Measurements from ENCODE around the gene KCTD3. TPM values are rescaled to one million over a fixed set of nuclear protein-coding genes. Genes with fewer than 3 reads are reported as not detected.

The KCTD3 gene
- total and polyA plus RNA-seq, 2 donors (not counting 3 experiments of a cell fraction or from before 2014, with no cell fraction given), result 19.1 to 28.3 TPM

DNA sequence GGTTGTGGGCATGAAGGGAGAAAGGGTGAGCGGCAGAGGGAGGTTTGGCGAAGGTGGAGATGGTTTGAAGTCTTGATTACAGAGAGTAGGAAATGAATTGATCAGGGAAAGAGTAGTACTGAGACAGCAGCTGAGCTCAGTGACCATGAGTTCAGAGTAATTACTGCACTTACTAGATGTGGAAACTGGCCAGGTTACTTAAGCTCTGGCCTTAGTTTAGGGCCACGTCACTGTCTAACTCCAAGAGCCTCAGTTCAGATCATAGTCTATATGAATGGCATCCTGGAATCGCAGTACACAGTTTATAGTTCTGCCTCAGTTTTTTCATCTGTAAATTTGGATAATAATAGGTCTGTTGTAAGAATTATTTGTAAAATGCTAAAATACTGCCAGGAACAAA, 78.1 kb downstream of the KCTD3 start:
- BruUV-seq (replicated peaks), result no TSS peak
- POLR2A ChIA-PET, result no interaction called here

DNA sequence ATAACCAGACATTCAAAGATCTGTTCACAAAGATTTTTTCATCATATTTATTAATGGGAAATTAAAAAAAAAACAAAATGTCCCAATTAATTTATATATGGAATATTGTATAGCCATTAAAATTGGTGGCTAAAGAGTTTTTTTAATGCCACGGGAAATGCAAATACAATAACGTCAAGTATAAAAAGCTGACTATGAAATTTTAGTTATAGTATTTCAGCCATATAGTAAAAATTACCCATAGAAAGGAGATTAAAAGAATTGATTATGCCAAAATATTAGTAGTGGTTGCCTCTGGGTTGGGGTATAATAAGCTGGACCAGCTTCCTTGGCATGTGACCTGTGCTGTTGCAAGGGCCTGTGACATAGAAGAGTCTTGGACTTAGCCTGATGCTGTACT, 78.8 kb downstream of the KCTD3 start:
- no peaks in the 10 kb centered on the region for H3K27me3 ChIP-seq (ENCODE audit: control insufficient read depth in 2 of 2, insufficient read depth in 2 of 2, low read length in 2 of 2)
- H2AFZ ChIP-seq (ENCODE audit: low read depth, low read length), result no peak overlapping the region
- no peaks in the 10 kb centered on the region for H3K9me1 ChIP-seq (replicated peaks; ENCODE audit: control insufficient read depth, extremely low read depth, insufficient read depth, low read length)
- no peak overlapping the region for H3K4me2 ChIP-seq (ENCODE audit: insufficient read depth, low read length)
- intact Hi-C loops (cut with micrococcal nuclease), result no loop called here
- no peaks in the 10 kb centered on the region for H3K36me3 ChIP-seq (ENCODE audit: control insufficient read depth in 2 of 2, extremely low read depth in 1 of 2, insufficient read depth in 2 of 2, low read length in 2 of 2)
- CTCF ChIA-PET, result no interaction called here
- dilution Hi-C loops (cut with MboI; ENCODE audit: extremely low pct_ligation_motif_present, low sequenced_read_pairs), result no loop called here
- H3K79me2 ChIP-seq (ENCODE audit: control insufficient read depth, insufficient read depth, low read length), result no peaks in the 10 kb centered on the region
- H3K4me3 ChIP-seq (replicated peaks in 1 of 3; ENCODE audit: insufficient read depth in 1 of 3, low read depth in 1 of 3, low read length in 3 of 3), result no peak overlapping the region
- H4K20me1 ChIP-seq (replicated peaks; ENCODE audit: control insufficient read depth, extremely low read depth, insufficient read depth, low read length), result no peaks in the 10 kb centered on the region
- POLR2A ChIA-PET, result no interaction called here
- no peak overlapping the region for H3K27ac ChIP-seq (ENCODE audit: insufficient read depth, low read depth, low read length)
- DNase-seq (ENCODE audit: low read depth, low spot score), result no peak
- H3K9me3 ChIP-seq (replicated peaks; ENCODE audit: control insufficient read depth, insufficient read depth, low read length), result no peaks in the 10 kb centered on the region
- no TSS peak for BruUV-seq (replicated peaks)
- H3K4me1 ChIP-seq (ENCODE audit: control insufficient read depth, extremely low read depth, insufficient read depth, low read length), result no peaks in the 10 kb centered on the region
- H3K9ac ChIP-seq (replicated peaks; ENCODE audit: extremely low read depth, insufficient read depth, low read length), result no peak overlapping the region
- FAIRE-seq, result no peak
- no peak for TF ChIP-seq MYC (IDR thresholded peaks at IDR 0.05; ENCODE audit: low read depth, low read length)
- TF ChIP-seq, protein P1, sequence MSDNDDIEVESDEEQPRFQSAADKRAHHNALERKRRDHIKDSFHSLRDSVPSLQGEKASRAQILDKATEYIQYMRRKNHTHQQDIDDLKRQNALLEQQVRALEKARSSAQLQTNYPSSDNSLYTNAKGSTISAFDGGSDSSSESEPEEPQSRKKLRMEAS (IDR thresholded peaks at IDR 0.05; ENCODE audit: insufficient read depth, insufficient read length), result no peak

More for the DNA sequence above, 78.1 kb downstream of the KCTD3 start:
- no peak for TF ChIP-seq GATA2 (IDR thresholded peaks at IDR 0.05; ENCODE audit: insufficient read depth, insufficient read length, low read depth, low read length)
- TF ChIP-seq, protein P1 (IDR thresholded peaks at IDR 0.05; ENCODE audit: insufficient read depth, insufficient read length), result no peak
- TF ChIP-seq, protein P2, sequence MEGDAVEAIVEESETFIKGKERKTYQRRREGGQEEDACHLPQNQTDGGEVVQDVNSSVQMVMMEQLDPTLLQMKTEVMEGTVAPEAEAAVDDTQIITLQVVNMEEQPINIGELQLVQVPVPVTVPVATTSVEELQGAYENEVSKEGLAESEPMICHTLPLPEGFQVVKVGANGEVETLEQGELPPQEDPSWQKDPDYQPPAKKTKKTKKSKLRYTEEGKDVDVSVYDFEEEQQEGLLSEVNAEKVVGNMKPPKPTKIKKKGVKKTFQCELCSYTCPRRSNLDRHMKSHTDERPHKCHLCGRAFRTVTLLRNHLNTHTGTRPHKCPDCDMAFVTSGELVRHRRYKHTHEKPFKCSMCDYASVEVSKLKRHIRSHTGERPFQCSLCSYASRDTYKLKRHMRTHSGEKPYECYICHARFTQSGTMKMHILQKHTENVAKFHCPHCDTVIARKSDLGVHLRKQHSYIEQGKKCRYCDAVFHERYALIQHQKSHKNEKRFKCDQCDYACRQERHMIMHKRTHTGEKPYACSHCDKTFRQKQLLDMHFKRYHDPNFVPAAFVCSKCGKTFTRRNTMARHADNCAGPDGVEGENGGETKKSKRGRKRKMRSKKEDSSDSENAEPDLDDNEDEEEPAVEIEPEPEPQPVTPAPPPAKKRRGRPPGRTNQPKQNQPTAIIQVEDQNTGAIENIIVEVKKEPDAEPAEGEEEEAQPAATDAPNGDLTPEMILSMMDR (IDR thresholded peaks at IDR 0.05; ENCODE audit: extremely low read depth in 1 of 2, insufficient read depth in 1 of 2, low read depth in 1 of 2, low read length in 2 of 2), result no peak
- no peak for TF ChIP-seq POLR2AphosphoS5 (IDR thresholded peaks at IDR 0.05; ENCODE audit: insufficient read depth, low read depth, low read length)
- TF ChIP-seq POLR2A (IDR thresholded peaks at IDR 0.05; ENCODE audit: low read depth, low read length), result no peak
- no peak for DNase-seq (ENCODE audit: low read depth, low spot score)
- Histone ChIP-seq H3K4me1 (ENCODE audit: control insufficient read depth, extremely low read depth, insufficient read depth, low read length) (no peaks in the 10 kb centered on the region), H3K9me1 (replicated peaks; ENCODE audit: control insufficient read depth, extremely low read depth, insufficient read depth, low read length) (no peaks in the 10 kb centered on the region), H3K27me3 (ENCODE audit: control insufficient read depth in 2 of 2, insufficient read depth in 2 of 2, low read length in 2 of 2) (no peaks in the 10 kb centered on the region), H3K27ac (ENCODE audit: insufficient read depth, low read depth, low read length) (no peak overlapping the region), H3K9ac (replicated peaks; ENCODE audit: extremely low read depth, insufficient read depth, low read length) (no peak overlapping the region), H3K4me2 (ENCODE audit: insufficient read depth, low read length) (no peak overlapping the region), H3K9me3 (replicated peaks; ENCODE audit: control insufficient read depth, insufficient read depth, low read length) (no peaks in the 10 kb centered on the region), H3K36me3 (ENCODE audit: control insufficient read depth in 2 of 2, extremely low read depth in 1 of 2, insufficient read depth in 2 of 2, low read length in 2 of 2) (no peaks in the 10 kb centered on the region), H3K4me3 (replicated peaks in 1 of 3; ENCODE audit: insufficient read depth in 1 of 3, low read depth in 1 of 3, low read length in 3 of 3) (no peak overlapping the region), H4K20me1 (replicated peaks; ENCODE audit: control insufficient read depth, extremely low read depth, insufficient read depth, low read length) (no peaks in the 10 kb centered on the region), H3K79me2 (ENCODE audit: control insufficient read depth, insufficient read depth, low read length) (no peaks in the 10 kb centered on the region), H2AFZ (ENCODE audit: low read depth, low read length) (no peak overlapping the region)
- FAIRE-seq, result no peak
- intact Hi-C loops (cut with micrococcal nuclease) (no loop called here), dilution Hi-C loops (cut with MboI; ENCODE audit: extremely low pct_ligation_motif_present, low sequenced_read_pairs) (no loop called here)
- CTCF ChIA-PET, result no interaction called here
